HG02571 (cell line): ENCODE measurements around the gene ABHD10.
"Not testable (repeated sequence)": the region's sequence is repeated elsewhere in the genome, so short reads cannot be mapped to it uniquely, and the experiment has no call there.

Experiments used
- ATAC-seq: cut with Tn5 transposase; IDR thresholded peaks from one replicate; pipeline ENCODE4 v1.9.1; 2021; ENCODE audit warnings: mild to moderate bottlenecking, moderate library complexity; ENCODE audit not compliant: unreplicated experiment

The ABHD10 gene

DNA sequence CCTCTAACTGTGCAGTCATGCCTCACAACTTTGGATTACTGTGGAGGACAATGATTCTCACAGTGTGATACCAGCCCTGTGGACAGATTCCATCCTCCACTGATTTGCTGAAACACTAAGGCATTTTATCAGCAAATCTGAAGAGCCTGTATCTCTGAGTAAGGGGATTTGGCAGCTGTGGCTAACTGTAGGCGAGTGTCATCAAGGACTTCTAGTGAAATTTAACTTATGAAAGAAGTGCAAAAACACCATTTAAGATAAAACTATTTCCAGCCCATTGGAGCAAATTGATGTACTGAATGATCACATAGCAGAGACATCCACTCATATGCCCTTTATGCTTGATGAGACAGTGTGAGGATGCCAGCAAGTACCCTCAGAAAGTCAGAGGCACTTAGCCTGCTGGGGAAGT lies 41.9 kb downstream of the ABHD10 start:
- no peak for ATAC-seq

DNA sequence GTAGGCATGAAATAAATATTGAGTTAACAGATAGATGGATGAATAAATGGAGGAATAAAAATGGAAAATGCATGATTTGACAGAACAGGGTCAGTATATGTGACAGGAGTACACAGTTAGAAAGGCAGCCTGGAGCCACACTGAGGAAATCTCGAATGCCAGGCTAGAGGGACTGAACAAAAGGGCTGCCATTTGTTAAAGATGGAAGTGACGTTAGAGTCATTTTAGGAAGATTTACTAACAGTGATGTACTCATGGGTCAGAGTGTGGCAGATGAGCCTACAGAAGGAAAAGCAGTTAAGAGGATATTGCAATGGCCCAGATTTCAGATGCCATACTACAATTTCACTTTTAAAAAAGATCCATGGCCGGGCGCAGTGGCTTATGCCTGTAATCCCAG lies 48.3 kb downstream of the ABHD10 start:
- ATAC-seq = no peak

DNA sequence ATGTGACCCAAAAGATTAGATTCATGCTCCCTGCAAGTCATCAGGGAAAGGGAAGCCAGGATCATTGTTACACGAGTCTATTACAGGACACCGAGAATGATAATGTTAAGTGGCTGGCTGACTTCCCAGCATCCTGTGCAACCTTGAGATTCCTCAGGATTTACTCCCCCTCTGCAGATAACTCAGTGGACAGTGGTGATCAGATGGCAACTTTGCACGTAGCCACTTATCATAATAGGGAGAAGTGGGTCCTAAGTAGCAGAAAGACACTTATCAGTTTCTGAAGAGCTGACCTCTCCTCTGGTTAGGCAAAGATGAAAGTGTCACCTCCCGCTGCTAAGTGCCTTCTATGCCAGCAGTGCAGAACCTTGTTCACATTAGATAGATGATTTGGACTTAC lies 49.0 kb downstream of the ABHD10 start:
- no peak for ATAC-seq

DNA sequence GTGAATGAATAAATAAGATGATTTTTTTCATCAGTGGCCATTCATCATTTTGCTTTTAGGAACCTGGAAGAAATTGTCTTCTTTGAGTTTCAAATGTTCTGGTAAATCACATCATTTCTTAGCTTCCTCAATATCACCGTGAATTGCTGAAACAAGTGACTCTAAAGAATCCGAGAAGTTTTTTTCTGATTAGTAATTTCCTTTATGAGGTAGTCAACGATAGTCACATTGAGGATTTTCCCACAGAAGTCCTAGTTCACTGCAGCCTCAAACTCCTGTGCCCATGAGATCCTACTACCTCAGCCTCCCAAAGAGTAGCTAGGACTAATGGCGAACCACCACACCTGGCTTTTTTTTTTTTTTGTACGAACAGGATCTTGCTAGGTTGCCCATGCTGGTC lies 52.1 kb downstream of the ABHD10 start:
- no peak for ATAC-seq

DNA sequence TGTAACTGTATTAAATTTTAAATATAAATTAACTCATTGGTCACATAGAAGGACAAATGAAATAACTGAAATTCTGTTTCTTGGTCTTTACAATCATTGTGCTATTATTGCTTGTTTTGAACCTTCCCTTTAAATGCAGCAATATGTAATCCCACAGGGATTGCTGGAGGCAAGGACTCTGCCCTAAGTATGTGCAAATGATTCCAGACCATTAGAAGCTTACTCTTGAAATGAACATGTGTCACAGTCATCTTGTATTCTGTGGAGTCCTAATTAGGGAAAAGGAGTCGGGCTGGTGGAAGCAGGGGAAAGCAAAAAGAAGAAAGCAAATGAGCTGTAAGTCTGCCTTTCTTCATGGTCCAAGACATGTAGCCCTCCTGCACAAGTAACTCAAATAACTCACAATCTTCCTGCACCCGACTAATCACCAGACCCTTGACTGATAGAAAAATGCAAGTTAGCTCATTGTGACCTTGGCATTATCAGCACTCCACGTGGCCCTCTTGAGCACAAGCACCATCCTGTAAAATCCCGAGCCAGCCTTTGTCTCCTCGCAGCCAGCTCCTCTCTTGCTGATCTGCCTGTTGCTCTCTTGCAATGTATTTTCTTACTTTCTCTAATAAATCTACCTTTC lies 53.4 kb downstream of the ABHD10 start:
- no peak for ATAC-seq

DNA sequence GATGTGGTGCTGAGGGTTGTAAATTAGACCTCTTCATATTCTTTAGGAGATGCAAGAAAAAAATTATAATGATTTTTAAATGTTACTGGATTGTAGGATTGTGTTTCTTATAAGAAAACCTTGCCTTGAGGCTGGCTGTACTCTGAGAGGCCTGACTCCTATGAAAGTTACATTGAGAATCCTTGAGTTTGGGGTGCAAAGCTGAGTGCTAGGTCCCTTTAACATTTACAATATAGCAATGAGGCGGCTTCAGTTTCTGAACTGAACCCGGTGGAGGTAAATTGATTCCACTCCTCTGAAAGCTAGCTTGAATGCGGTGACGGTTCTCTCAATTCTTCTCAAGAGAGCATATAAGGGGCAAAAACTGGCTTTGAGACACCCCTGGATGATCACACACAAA lies 55.6 kb downstream of the ABHD10 start, which contains the start of gene TMPRSS7:
Gene TMPRSS7, plus strand, starts transcription at position 301 of the 400 bp plus-strand sequence. CDS start 110 bp downstream, outside the sequence.
- ATAC-seq = no peak

DNA sequence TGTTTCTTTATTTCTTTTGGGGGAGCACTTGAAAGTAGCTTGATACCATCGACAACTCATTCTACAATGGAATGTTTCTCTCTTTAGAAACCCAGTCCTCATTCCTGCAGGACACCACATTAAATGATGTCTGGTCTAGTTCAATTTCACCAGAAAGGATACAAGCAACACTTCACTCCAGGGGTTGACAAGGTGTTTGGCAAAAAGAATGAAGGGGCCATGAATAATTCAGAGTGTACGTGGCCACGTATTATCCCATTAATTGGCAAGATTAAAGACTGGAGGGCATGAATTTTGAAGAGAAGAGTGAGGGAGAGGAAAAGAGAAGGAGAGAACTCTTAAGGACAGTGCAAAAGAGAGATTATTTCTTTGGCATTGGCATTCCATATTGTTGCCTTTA lies 56.4 kb downstream of the ABHD10 start:
- ATAC-seq = no peak

DNA sequence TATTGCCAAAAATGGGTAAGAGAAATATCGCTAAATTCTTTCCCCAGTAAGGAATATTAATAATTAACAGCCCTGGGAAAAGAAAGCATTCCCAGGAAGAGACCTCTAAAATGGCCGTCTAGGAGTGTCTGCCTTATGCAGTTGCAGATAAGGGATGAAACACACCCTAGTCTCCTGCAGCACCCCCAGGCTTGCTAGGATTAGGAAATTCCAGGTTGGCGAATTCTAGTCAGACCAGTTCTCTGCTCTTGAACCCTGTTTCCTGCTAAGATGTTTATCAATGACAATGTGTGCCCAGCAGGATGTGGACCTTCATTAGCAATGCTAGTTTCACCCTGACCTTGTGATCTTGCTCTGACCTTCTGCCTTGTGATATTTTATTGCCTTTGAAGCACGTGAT lies 58.4 kb downstream of the ABHD10 start:
- ATAC-seq = not testable (repeated sequence)

DNA sequence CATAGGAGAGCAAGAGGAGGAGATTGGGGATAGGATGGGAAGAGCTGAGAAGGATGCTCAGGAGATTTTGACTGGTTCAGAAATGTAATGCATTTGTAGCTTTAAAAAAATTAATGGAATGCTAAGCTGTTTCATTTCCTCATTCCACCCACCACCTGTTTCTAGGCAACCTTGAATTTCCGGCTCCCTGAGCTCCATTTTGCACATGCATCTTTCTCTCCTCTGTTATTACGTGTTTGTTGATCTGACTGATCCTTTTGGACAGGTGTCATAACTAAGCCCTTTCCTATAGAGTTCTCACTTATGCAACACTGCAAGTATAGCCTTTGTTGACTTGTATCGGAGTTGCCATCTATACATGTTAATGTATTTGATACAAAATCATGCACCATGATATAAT lies 60.0 kb downstream of the ABHD10 start:
- ATAC-seq = no peak

DNA sequence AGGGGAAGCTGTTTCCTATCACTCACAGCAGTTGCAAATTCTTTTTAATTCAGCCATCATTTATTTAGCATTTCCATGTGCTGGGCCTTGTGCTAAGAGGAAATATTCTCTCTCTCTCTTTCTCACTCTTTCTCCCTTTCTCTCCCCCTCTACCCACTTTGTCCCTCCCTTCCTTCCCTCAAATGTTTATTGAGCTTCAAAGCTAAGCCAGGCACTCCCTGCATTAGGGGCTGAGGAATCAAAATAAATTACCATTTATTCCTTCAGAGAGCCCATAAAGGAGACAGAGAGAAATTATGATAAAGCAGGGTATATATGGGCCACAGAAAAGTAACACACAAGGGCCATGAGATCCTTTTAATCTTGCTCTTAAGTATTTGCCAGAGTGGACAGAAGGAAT lies 62.5 kb downstream of the ABHD10 start:
- ATAC-seq = no peak

DNA sequence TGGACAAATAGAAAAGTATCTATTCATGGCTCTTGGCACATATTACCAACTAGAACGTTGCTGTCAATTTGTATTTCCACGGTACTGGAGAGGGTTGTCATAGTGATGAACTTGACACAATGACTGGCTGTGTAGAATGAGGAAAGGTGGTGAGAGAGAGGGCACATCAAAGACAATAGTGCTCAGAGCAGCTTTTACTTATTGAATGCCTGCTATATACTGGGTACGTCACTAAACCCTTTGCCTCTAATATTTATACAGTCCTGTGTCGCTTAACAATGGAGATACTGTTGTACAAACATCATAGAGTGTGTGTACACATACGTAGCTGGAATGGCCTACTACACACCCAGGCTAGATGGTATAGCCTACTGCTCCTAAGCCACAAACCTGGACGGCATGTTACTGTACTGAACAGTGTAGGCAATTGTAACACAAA lies 64.0 kb downstream of the ABHD10 start:
- no peak for ATAC-seq
